ENCODE measurements around the gene SGIP1. TPM values are rescaled to one million over a fixed set of nuclear protein-coding genes. Genes with fewer than 3 reads are reported as not detected.

The SGIP1 gene
- total and polyA plus RNA-seq, 7 experiments from 2014 or later: not detected

- H3K4me3 ChIP-seq (ENCODE audit: low read length): peak overlapping the region; percentile 42
- peak in 6 of 9 donors; percentile 11 to 47 (median 34) for DNase-seq
- no peaks in the 10 kb centered on the region for H3K36me3 ChIP-seq (ENCODE audit: control insufficient read depth in 2 of 3, insufficient read depth in 3 of 3, low read length in 3 of 3)
- H3K9me3 Mint-ChIP-seq: no peaks in the 10 kb centered on the region
- intact Hi-C loops (cut with micrococcal nuclease): loop anchor here (1.0 to 5.0 kb wide), 8 partner anchors 156 to 812 kb away; partner anchors contain the start of genes SERBP1 (in 1 of the 2) and SLC35D1 (in 1 of the 2)
- peaks cover 11 to 34% (median 26%) of the 10 kb centered on the region in 7 donors for H3K4me1 Mint-ChIP-seq
- no peaks in the 10 kb centered on the region for H3K9me3 ChIP-seq (ENCODE audit: control insufficient read depth in 2 of 3, low read length in 3 of 3)
- H3K4me3 Mint-ChIP-seq: peak overlapping the region; percentile 41 to 81 (median 72)
- CTCF ChIA-PET: interaction anchor here (0.6 to 1.7 kb wide), 3 partner anchors 227 to 465 kb away, joined by 3 to 9 read pairs (median 3); no protein-coding TSS in a partner anchor
- ATAC-seq: peak; percentile 64
- H3K27me3 ChIP-seq (ENCODE audit: control insufficient read depth in 2 of 2, insufficient read depth in 2 of 2, low read length in 2 of 2): no peaks in the 10 kb centered on the region
- H3K4me1 ChIP-seq (ENCODE audit: control insufficient read depth in 2 of 2, insufficient read depth in 2 of 2, low read length in 2 of 2): no peaks in the 10 kb centered on the region
- H3K27ac Mint-ChIP-seq: peak overlapping the region; percentile 34 to 81 (median 67)
- no peaks in the 10 kb centered on the region for H3K36me3 Mint-ChIP-seq
- H3K27me3 Mint-ChIP-seq: no peaks in the 10 kb centered on the region
- POLR2A ChIA-PET: interaction anchor here (0.8 to 1.4 kb wide), 2 partner anchors 156 to 224 kb away, joined by 3 to 4 read pairs; no protein-coding TSS in a partner anchor
- peak overlapping the region; percentile 44 for H3K27ac ChIP-seq (ENCODE audit: low read depth, low read length)
Measured at GRCh38 chr1:66769512-66770229, 235.7 kb downstream of the SGIP1 start.

GRCh38 chr1:66770240-66770639, 236.3 kb downstream of the SGIP1 start:
- no peaks in the 10 kb centered on the region for H3K27me3 ChIP-seq (ENCODE audit: control insufficient read depth in 2 of 2, insufficient read depth in 2 of 2, low read length in 2 of 2)
- no peaks in the 10 kb centered on the region for H3K4me1 ChIP-seq (ENCODE audit: control insufficient read depth in 2 of 2, insufficient read depth in 2 of 2, low read length in 2 of 2)
- H3K4me3 Mint-ChIP-seq: peak overlapping the region in 9 of 10 donors; percentile 56 to 81 (median 72)
- peak overlapping the region in 7 of 9 donors; percentile 5 to 81 (median 67) for H3K27ac Mint-ChIP-seq
- H3K9me3 Mint-ChIP-seq: no peaks in the 10 kb centered on the region
- H3K36me3 Mint-ChIP-seq: no peaks in the 10 kb centered on the region
- H3K4me3 ChIP-seq (ENCODE audit: low read length): peak overlapping the region; percentile 42
- H3K4me1 Mint-ChIP-seq: peaks cover 11 to 30% (median 26%) of the 10 kb centered on the region in 7 donors
- DNase-seq: no peak
- no peaks in the 10 kb centered on the region for H3K9me3 ChIP-seq (ENCODE audit: control insufficient read depth in 2 of 3, low read length in 3 of 3)
- H3K27me3 Mint-ChIP-seq: no peaks in the 10 kb centered on the region
- no peak overlapping the region for H3K27ac ChIP-seq (ENCODE audit: low read depth, low read length)
- ChIA-PET CTCF (interaction anchor here (0.6 to 1.7 kb wide), 3 partner anchors 226 to 464 kb away, joined by 3 to 9 read pairs (median 3); no protein-coding TSS in a partner anchor), POLR2A (interaction anchor here (0.8 to 1.4 kb wide), 2 partner anchors 155 to 223 kb away, joined by 3 to 4 read pairs; no protein-coding TSS in a partner anchor)
- intact Hi-C loops (cut with micrococcal nuclease): loop anchor here in 1 of 2 donors (1.0 to 2.0 kb wide), 3 partner anchors 155 to 661 kb away; partner anchors contain the start of gene SERBP1
- ATAC-seq: no peak
- no peaks in the 10 kb centered on the region for H3K36me3 ChIP-seq (ENCODE audit: control insufficient read depth in 2 of 3, insufficient read depth in 3 of 3, low read length in 3 of 3)

- Mint-ChIP-seq H3K27ac (peak overlapping the region in 3 of 9 donors; percentile 38 to 67 (median 49)), H3K36me3 (no peaks in the 10 kb centered on the region), H3K9me3 (no peaks in the 10 kb centered on the region), H3K4me3 (peak overlapping the region in 7 of 10 donors; percentile 3 to 81 (median 56)), H3K4me1 (peaks cover 11 to 30% (median 26%) of the 10 kb centered on the region in 7 donors), H3K27me3 (no peaks in the 10 kb centered on the region)
- ATAC-seq: no peak
- no peak overlapping the region for H3K27ac ChIP-seq (ENCODE audit: low read depth, low read length)
- H3K36me3 ChIP-seq (ENCODE audit: control insufficient read depth in 2 of 3, insufficient read depth in 3 of 3, low read length in 3 of 3): no peaks in the 10 kb centered on the region
- H3K4me1 ChIP-seq (ENCODE audit: control insufficient read depth in 2 of 2, insufficient read depth in 2 of 2, low read length in 2 of 2): no peaks in the 10 kb centered on the region
- DNase-seq: peak in 1 of 9 donors; percentile 11
- POLR2A ChIA-PET: no interaction called here
- intact Hi-C loops (cut with micrococcal nuclease): loop anchor here in 1 of 2 donors (1.0 to 2.0 kb wide), 3 partner anchors 155 to 660 kb away; partner anchors contain the start of gene SERBP1
- CTCF ChIA-PET: interaction anchor here (1.7 kb wide), 1 partner anchor 379 kb away, joined by 9 read pairs; no protein-coding TSS in a partner anchor
- no peaks in the 10 kb centered on the region for H3K9me3 ChIP-seq (ENCODE audit: control insufficient read depth in 2 of 3, low read length in 3 of 3)
- no peak overlapping the region for H3K4me3 ChIP-seq (ENCODE audit: low read length)
- no peaks in the 10 kb centered on the region for H3K27me3 ChIP-seq (ENCODE audit: control insufficient read depth in 2 of 2, insufficient read depth in 2 of 2, low read length in 2 of 2)
Measured at GRCh38 chr1:66770694-66771093, 236.7 kb downstream of the SGIP1 start.

GRCh38 chr1:66773227-66773626, 239.3 kb downstream of the SGIP1 start:
- H3K9me3 ChIP-seq (ENCODE audit: control insufficient read depth in 2 of 3, low read length in 3 of 3): no peaks in the 10 kb centered on the region
- H3K27me3 Mint-ChIP-seq: peaks cover 0 to 3% (median 0%) of the 10 kb centered on the region in 5 donors
- H3K4me3 Mint-ChIP-seq: no peak overlapping the region
- ATAC-seq (no peak), DNase-seq (no peak)
- no peaks in the 10 kb centered on the region for H3K36me3 Mint-ChIP-seq
- H3K27ac Mint-ChIP-seq: no peak overlapping the region
- ChIA-PET POLR2A (no interaction called here), CTCF (interaction anchor here (0.7 kb wide), 1 partner anchor 178 kb away, joined by 4 read pairs; no protein-coding TSS in a partner anchor)
- intact Hi-C loops (cut with micrococcal nuclease): no loop called here
- no peaks in the 10 kb centered on the region for H3K27me3 ChIP-seq (ENCODE audit: control insufficient read depth in 2 of 2, insufficient read depth in 2 of 2, low read length in 2 of 2)
- H3K4me1 ChIP-seq (ENCODE audit: control insufficient read depth in 2 of 2, insufficient read depth in 2 of 2, low read length in 2 of 2): no peaks in the 10 kb centered on the region
- no peak overlapping the region for H3K4me3 ChIP-seq (ENCODE audit: low read length)
- H3K4me1 Mint-ChIP-seq: peaks cover 11 to 30% (median 26%) of the 10 kb centered on the region in 7 donors
- H3K36me3 ChIP-seq (ENCODE audit: control insufficient read depth in 2 of 3, insufficient read depth in 3 of 3, low read length in 3 of 3): no peaks in the 10 kb centered on the region
- H3K9me3 Mint-ChIP-seq: no peaks in the 10 kb centered on the region
- no peak overlapping the region for H3K27ac ChIP-seq (ENCODE audit: low read depth, low read length)

GRCh38 chr1:66774438-66774837, 240.5 kb downstream of the SGIP1 start:
- ATAC-seq (no peak), DNase-seq (no peak)
- POLR2A ChIA-PET: no interaction called here
- H3K36me3 ChIP-seq (ENCODE audit: control insufficient read depth in 2 of 3, insufficient read depth in 3 of 3, low read length in 3 of 3): no peaks in the 10 kb centered on the region
- H3K27ac ChIP-seq (ENCODE audit: low read depth, low read length): no peak overlapping the region
- Mint-ChIP-seq H3K9me3 (no peaks in the 10 kb centered on the region), H3K27me3 (peaks cover 0 to 6% (median 0%) of the 10 kb centered on the region in 5 donors), H3K36me3 (no peaks in the 10 kb centered on the region), H3K4me3 (no peak overlapping the region), H3K4me1 (peaks cover 4 to 20% (median 17%) of the 10 kb centered on the region in 7 donors), H3K27ac (no peak overlapping the region)
- no peaks in the 10 kb centered on the region for H3K27me3 ChIP-seq (ENCODE audit: control insufficient read depth in 2 of 2, insufficient read depth in 2 of 2, low read length in 2 of 2)
- H3K4me3 ChIP-seq (ENCODE audit: low read length): no peak overlapping the region
- CTCF ChIA-PET: no interaction called here
- intact Hi-C loops (cut with micrococcal nuclease): no loop called here
- H3K4me1 ChIP-seq (ENCODE audit: control insufficient read depth in 2 of 2, insufficient read depth in 2 of 2, low read length in 2 of 2): no peaks in the 10 kb centered on the region
- no peaks in the 10 kb centered on the region for H3K9me3 ChIP-seq (ENCODE audit: control insufficient read depth in 2 of 3, low read length in 3 of 3)

- ChIA-PET POLR2A (no interaction called here), CTCF (no interaction called here)
- Mint-ChIP-seq H3K4me3 (no peak overlapping the region), H3K36me3 (peaks cover 0 to 3% (median 0%) of the 10 kb centered on the region in 5 donors), H3K27ac (no peak overlapping the region), H3K27me3 (peaks cover 0 to 6% (median 0%) of the 10 kb centered on the region in 5 donors), H3K9me3 (peaks cover 0 to 5% (median 0%) of the 10 kb centered on the region in 11 donors), H3K4me1 (peaks cover 0 to 8% (median 6%) of the 10 kb centered on the region in 7 donors)
- H3K4me1 ChIP-seq (ENCODE audit: control insufficient read depth in 2 of 2, insufficient read depth in 2 of 2, low read length in 2 of 2): no peaks in the 10 kb centered on the region
- intact Hi-C loops (cut with micrococcal nuclease): no loop called here
- H3K27ac ChIP-seq (ENCODE audit: low read depth, low read length): no peak overlapping the region
- no peak overlapping the region for H3K4me3 ChIP-seq (ENCODE audit: low read length)
- ATAC-seq: no peak
- H3K27me3 ChIP-seq (ENCODE audit: control insufficient read depth in 2 of 2, insufficient read depth in 2 of 2, low read length in 2 of 2): no peaks in the 10 kb centered on the region
- DNase-seq: no peak
- H3K9me3 ChIP-seq (ENCODE audit: control insufficient read depth in 2 of 3, low read length in 3 of 3): no peaks in the 10 kb centered on the region
- H3K36me3 ChIP-seq (ENCODE audit: control insufficient read depth in 2 of 3, insufficient read depth in 3 of 3, low read length in 3 of 3): no peaks in the 10 kb centered on the region
Measured at GRCh38 chr1:66775646-66776045, 241.7 kb downstream of the SGIP1 start.
